GM23338 (cell line): Measurements from ENCODE around the gene PPM1L.

Source experiments
- CREB1 ChIP-seq: fragments of 250-450 bp; sonication (Bioruptor Pico); IDR thresholded peaks from 2 replicates; pipeline ENCODE4 v1.5.0; 2020; ENCODE audit warnings: low read depth, mild to moderate bottlenecking, moderate library complexity
- EZH2 ChIP-seq: fragments of 200-600 bp; sonication (generic); IDR thresholded peaks from one replicate; pipeline ENCODE4 v1.8.0; 2017; ENCODE audit warnings: antibody characterized with exemption, mild to moderate bottlenecking, low read depth; ENCODE audit not compliant: unreplicated experiment
- EZH2phosphoT487 ChIP-seq: fragments of 200-600 bp; sonication (generic); IDR thresholded peaks from one replicate; pipeline ENCODE4 v1.8.1; 2018; ENCODE audit warnings: antibody characterized with exemption; ENCODE audit not compliant: unreplicated experiment
- JUNB ChIP-seq: IDR thresholded peaks from one replicate; pipeline ENCODE4 v1.6.1; 2016; ENCODE audit warnings: antibody characterized with exemption; ENCODE audit not compliant: unreplicated experiment
- NANOG ChIP-seq: IDR thresholded peaks from 2 replicates; pipeline ENCODE4 v1.6.1; 2016; ENCODE audit warnings: antibody characterized with exemption, borderline replicate concordance
- POLR2AphosphoS5 ChIP-seq: IDR thresholded peaks from 2 replicates; pipeline ENCODE4 v1.6.1; 2016; ENCODE audit warnings: antibody characterized with exemption, low read depth
- STAT1 ChIP-seq: IDR thresholded peaks from one replicate; pipeline ENCODE4 v1.6.1; 2016; ENCODE audit warnings: antibody characterized with exemption; ENCODE audit not compliant: unreplicated experiment
- TF ChIP-seq, protein P1 (sequence below), 2 experiments: fragments of 200-600 bp in 1 of 2; sonication (generic) in 1 of 2; conservative IDR thresholded peaks; 2 replicates each; pipeline versions ENCODE4 v1.5.1 to v1.6.1; 2016 to 2017; ENCODE audit warnings: antibody characterized with exemption in 2 of 2, low read depth in 2 of 2, mild to moderate bottlenecking in 2 of 2, moderate library complexity in 1 of 2
- TF ChIP-seq, protein P2 (sequence below): IDR thresholded peaks from one replicate; pipeline ENCODE4 v1.6.1; 2018; ENCODE audit warnings: antibody characterized with exemption; ENCODE audit not compliant: unreplicated experiment
- TF ChIP-seq, protein P3 (sequence below): fragments of 250-450 bp; sonication (Bioruptor Pico); IDR thresholded peaks from 2 replicates; pipeline ENCODE4 v1.5.0; 2020; ENCODE audit warnings: mild to moderate bottlenecking, moderate library complexity
- TF ChIP-seq, protein P4 (sequence below): IDR thresholded peaks from 2 replicates; pipeline ENCODE4 v1.6.1; 2016; ENCODE audit warnings: antibody characterized with exemption

DNA sequence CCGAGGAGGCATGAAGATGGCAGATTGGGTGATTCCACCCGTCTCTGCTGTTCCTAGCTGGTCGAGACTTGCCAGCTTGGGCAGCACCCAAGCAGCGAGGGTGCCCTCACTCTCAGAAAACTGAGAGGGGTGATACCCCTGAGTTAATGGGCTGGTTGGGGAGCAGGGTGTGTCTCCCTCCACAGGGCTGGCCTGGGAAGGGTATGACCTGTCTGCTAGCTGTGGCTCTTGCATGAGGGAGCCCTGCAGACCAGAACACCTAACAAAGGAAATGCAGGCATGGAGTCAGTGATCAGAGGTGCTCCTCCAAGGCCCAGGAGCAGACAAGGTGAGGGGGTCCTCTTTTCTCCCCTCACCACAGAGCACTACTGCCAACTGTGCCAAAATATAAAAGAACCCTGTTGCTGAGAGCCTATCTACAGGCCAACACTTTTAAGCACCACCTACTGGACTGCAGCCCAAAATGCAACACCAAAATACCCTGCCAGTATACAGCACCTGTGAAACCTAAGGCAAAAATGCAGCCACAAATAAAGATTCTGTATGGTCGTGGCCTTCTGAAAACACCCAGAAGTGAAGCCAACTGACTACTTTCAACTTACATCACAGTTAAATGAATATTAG is 35.8 kb upstream of the PPM1L start:
- TF ChIP-seq EZH2 (no peak), EZH2phosphoT487 (no peak), POLR2AphosphoS5 (no peak), JUNB (no peak), STAT1 (no peak), NANOG (no peak), CREB1 (CRISPR knock-in tag) (no peak)
- TF ChIP-seq, protein P1, sequence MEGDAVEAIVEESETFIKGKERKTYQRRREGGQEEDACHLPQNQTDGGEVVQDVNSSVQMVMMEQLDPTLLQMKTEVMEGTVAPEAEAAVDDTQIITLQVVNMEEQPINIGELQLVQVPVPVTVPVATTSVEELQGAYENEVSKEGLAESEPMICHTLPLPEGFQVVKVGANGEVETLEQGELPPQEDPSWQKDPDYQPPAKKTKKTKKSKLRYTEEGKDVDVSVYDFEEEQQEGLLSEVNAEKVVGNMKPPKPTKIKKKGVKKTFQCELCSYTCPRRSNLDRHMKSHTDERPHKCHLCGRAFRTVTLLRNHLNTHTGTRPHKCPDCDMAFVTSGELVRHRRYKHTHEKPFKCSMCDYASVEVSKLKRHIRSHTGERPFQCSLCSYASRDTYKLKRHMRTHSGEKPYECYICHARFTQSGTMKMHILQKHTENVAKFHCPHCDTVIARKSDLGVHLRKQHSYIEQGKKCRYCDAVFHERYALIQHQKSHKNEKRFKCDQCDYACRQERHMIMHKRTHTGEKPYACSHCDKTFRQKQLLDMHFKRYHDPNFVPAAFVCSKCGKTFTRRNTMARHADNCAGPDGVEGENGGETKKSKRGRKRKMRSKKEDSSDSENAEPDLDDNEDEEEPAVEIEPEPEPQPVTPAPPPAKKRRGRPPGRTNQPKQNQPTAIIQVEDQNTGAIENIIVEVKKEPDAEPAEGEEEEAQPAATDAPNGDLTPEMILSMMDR (conservative IDR thresholded peaks at IDR 0.05; ENCODE audit: low read depth in 2 of 2): peak; percentile 46 to 51
- TF ChIP-seq, protein P2, sequence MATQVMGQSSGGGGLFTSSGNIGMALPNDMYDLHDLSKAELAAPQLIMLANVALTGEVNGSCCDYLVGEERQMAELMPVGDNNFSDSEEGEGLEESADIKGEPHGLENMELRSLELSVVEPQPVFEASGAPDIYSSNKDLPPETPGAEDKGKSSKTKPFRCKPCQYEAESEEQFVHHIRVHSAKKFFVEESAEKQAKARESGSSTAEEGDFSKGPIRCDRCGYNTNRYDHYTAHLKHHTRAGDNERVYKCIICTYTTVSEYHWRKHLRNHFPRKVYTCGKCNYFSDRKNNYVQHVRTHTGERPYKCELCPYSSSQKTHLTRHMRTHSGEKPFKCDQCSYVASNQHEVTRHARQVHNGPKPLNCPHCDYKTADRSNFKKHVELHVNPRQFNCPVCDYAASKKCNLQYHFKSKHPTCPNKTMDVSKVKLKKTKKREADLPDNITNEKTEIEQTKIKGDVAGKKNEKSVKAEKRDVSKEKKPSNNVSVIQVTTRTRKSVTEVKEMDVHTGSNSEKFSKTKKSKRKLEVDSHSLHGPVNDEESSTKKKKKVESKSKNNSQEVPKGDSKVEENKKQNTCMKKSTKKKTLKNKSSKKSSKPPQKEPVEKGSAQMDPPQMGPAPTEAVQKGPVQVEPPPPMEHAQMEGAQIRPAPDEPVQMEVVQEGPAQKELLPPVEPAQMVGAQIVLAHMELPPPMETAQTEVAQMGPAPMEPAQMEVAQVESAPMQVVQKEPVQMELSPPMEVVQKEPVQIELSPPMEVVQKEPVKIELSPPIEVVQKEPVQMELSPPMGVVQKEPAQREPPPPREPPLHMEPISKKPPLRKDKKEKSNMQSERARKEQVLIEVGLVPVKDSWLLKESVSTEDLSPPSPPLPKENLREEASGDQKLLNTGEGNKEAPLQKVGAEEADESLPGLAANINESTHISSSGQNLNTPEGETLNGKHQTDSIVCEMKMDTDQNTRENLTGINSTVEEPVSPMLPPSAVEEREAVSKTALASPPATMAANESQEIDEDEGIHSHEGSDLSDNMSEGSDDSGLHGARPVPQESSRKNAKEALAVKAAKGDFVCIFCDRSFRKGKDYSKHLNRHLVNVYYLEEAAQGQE: no peak
- TF ChIP-seq, protein P3, sequence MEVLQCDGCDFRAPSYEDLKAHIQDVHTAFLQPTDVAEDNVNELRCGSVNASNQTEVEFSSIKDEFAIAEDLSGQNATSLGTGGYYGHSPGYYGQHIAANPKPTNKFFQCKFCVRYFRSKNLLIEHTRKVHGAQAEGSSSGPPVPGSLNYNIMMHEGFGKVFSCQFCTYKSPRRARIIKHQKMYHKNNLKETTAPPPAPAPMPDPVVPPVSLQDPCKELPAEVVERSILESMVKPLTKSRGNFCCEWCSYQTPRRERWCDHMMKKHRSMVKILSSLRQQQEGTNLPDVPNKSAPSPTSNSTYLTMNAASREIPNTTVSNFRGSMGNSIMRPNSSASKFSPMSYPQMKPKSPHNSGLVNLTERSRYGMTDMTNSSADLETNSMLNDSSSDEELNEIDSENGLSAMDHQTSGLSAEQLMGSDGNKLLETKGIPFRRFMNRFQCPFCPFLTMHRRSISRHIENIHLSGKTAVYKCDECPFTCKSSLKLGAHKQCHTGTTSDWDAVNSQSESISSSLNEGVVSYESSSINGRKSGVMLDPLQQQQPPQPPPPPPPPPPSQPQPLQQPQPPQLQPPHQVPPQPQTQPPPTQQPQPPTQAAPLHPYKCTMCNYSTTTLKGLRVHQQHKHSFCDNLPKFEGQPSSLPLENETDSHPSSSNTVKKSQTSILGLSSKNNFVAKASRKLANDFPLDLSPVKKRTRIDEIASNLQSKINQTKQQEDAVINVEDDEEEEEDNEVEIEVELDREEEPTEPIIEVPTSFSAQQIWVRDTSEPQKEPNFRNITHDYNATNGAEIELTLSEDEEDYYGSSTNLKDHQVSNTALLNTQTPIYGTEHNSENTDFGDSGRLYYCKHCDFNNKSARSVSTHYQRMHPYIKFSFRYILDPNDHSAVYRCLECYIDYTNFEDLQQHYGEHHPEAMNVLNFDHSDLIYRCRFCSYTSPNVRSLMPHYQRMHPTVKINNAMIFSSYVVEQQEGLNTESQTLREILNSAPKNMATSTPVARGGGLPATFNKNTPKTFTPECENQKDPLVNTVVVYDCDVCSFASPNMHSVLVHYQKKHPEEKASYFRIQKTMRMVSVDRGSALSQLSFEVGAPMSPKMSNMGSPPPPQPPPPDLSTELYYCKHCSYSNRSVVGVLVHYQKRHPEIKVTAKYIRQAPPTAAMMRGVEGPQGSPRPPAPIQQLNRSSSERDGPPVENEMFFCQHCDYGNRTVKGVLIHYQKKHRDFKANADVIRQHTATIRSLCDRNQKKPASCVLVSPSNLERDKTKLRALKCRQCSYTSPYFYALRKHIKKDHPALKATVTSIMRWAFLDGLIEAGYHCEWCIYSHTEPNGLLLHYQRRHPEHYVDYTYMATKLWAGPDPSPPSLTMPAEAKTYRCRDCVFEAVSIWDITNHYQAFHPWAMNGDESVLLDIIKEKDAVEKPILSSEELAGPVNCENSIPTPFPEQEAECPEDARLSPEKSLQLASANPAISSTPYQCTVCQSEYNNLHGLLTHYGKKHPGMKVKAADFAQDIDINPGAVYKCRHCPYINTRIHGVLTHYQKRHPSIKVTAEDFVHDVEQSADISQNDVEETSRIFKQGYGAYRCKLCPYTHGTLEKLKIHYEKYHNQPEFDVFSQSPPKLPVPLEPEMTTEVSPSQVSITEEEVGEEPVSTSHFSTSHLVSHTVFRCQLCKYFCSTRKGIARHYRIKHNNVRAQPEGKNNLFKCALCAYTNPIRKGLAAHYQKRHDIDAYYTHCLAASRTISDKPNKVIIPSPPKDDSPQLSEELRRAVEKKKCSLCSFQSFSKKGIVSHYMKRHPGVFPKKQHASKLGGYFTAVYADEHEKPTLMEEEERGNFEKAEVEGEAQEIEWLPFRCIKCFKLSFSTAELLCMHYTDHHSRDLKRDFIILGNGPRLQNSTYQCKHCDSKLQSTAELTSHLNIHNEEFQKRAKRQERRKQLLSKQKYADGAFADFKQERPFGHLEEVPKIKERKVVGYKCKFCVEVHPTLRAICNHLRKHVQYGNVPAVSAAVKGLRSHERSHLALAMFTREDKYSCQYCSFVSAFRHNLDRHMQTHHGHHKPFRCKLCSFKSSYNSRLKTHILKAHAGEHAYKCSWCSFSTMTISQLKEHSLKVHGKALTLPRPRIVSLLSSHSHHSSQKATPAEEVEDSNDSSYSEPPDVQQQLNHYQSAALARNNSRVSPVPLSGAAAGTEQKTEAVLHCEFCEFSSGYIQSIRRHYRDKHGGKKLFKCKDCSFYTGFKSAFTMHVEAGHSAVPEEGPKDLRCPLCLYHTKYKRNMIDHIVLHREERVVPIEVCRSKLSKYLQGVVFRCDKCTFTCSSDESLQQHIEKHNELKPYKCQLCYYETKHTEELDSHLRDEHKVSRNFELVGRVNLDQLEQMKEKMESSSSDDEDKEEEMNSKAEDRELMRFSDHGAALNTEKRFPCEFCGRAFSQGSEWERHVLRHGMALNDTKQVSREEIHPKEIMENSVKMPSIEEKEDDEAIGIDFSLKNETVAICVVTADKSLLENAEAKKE (CRISPR knock-in tag): no peak
- TF ChIP-seq, protein P4, sequence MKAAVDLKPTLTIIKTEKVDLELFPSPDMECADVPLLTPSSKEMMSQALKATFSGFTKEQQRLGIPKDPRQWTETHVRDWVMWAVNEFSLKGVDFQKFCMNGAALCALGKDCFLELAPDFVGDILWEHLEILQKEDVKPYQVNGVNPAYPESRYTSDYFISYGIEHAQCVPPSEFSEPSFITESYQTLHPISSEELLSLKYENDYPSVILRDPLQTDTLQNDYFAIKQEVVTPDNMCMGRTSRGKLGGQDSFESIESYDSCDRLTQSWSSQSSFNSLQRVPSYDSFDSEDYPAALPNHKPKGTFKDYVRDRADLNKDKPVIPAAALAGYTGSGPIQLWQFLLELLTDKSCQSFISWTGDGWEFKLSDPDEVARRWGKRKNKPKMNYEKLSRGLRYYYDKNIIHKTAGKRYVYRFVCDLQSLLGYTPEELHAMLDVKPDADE: no peak
